Fibroblast of the conjunctiva (primary cell): ENCODE data around the gene TIE1.
"Not testable (repeated sequence)": the region's sequence is repeated elsewhere in the genome, so short reads cannot be mapped to it uniquely, and the experiment has no call there.

Experiments
- DNase-seq: peaks from one replicate; pipeline ENCODE4 v3.0.0-alpha.2; 2010; ENCODE audit warnings: low read depth

TIE1 gene

DNA sequence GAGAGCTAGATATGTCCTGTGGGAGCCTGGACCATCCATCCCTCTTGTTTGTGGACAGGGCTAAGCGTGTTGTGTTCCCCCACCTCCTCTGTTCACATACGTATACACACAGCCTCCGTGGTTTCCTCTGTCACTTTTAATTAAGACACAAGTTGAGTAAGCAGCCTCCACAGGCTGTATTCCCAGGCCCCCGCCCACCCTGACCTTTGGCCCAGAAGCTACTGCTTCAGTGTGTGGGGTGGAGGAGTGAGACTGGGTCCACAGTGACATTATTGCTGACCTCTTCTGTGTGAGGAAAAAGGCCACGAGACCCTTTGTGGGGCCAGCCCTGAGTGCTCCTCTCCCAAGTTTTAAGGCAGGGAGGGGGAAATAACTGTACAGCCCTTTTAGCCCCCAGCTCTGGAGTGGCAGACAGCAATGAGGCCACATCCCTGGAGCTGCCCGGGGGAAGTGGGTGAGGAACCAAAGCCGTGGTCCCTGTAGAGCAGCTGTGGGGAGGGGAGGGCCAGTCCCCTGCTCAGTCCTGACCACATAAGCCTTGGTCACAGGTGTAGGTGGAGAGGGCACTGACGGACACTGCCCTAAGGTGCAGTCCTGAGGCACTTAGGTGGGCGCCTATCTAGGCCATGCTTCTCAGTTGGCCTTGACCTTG lies 62.6 kb downstream of the TIE1 start:
- no peak for DNase-seq

- DNase-seq, result no peak
These were observed 63.2 kb downstream of the TIE1 start for GRCh38 chr1:43363935-43364525.

DNA sequence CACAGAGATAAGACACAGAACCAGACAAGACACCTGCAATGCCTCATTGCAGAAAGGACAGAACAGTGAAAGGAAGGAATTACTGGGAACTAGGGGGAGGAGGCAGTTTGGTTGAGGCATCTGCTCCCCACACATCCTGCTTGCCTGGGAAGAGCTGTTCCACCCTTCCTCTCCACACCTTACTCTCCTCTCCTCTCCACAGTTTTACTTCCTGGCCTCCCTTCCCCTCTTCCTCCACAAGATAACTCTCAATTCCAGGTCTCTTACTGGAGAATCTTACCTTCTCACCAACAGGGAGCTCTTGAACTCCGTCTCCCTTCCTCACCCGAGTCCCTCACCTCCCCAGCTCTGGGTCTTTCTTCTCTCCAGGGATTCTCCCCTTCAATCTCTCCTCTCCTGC lies 64.9 kb downstream of the TIE1 start:
- DNase-seq, result no peak

- DNase-seq, result no peak
These were observed 65.4 kb downstream of the TIE1 start for GRCh38 chr1:43366179-43366578.

- no peak for DNase-seq
These were observed 65.8 kb downstream of the TIE1 start for GRCh38 chr1:43366601-43367025.

GRCh38 chr1:43367026-43367903 lies 66.5 kb downstream of the TIE1 start:
- no peak for DNase-seq

DNA sequence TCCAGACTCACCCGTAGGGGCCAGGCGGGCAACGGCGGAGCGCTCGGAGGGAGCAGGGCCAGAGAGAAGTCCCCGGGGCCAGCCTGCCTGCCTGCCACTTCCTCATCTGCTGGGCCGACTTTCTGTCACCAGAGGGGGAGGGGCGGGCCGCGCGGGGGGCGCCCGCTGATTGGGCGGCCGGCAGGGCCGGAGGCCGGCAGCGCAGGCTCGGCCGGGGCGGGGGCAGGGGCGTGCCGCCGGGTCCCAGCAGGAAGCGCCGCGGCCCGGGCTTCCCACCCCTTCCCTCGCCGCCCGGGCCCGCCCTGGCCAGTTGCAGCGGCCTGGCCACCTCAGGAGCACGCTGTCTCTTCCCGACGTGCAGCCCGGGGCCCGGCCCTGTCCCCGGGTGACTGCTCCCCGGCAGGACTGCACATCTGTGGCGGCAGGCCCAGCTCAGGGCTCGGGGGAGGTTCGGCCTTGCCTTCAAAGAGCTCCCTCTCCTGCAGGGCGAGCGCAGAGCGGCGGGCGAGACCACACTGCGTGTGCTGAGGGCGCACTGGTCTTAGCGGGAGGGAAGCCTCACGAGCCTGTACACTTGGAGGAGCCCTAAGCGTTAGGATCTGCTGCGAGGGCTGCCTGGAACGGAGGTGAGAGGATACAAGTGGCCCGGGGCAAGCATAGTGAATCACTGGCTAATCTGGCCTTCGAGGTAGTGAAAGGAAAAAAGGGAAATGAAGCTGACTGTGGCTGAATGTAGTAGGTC lies 67.3 kb downstream of the TIE1 start, which contains the start of gene ELOVL1:
Gene ELOVL1 (minus strand): TSS at position 108 of the 742 bp plus-strand sequence. CDS start 2,402 bp downstream, outside the sequence.
- peak; percentile 64 for DNase-seq

DNA sequence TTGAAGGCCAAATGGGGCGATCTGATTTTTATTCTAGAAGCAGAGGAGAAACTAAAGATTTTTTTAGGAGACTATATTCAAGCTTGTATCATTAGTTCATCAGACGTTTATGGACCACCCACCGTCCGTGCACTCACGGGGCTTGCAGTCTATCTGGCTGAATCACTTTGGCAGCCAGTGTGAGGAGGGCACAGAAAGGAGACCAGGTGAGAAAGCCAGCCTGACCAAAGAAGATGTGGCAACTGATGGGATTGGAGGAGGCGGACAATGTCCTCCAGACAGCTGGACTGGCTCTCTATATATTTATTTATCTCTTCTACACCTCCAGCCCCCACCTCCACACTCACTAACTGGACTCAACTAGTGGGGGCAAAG lies 67.9 kb downstream of the TIE1 start:
- no peak for DNase-seq

DNA sequence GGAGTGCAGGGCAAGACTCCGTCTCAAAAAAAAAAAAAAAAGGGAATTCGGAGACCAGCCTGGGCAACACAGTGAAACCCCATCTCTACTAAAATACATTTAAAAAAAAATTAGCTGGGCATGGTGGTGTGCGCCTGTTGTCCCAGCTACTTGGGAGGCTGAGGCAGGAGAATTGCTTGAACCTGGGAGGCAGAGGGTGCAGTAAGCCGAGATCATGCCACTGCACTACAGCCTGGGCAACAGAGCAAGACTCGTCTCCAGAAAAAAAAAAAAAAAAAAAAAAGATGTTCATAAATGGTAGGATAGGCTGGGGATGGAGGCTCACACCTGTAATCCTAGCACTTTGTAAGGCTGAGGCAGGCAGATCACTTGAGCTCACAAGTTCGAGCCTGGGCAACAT lies 69.0 kb downstream of the TIE1 start:
- not testable (repeated sequence) for DNase-seq

GRCh38 chr1:43370564-43370963 lies 69.8 kb downstream of the TIE1 start:
- no peak for DNase-seq

- DNase-seq, result no peak
These were observed 71.4 kb downstream of the TIE1 start for GRCh38 chr1:43372172-43372571.
